Superior temporal gyrus (tissue), 1 donor: ENCODE results near the gene NUBPL.
"Not testable (repeated sequence)": the region's sequence is repeated elsewhere in the genome, so short reads cannot be mapped to it uniquely, and the experiment has no call there.

Experiments
- DNase-seq: peaks from one replicate; pipeline ENCODE4 v3.0.0-alpha.2; 2016; ENCODE audit errors: extremely low spot score

Gene NUBPL

DNA sequence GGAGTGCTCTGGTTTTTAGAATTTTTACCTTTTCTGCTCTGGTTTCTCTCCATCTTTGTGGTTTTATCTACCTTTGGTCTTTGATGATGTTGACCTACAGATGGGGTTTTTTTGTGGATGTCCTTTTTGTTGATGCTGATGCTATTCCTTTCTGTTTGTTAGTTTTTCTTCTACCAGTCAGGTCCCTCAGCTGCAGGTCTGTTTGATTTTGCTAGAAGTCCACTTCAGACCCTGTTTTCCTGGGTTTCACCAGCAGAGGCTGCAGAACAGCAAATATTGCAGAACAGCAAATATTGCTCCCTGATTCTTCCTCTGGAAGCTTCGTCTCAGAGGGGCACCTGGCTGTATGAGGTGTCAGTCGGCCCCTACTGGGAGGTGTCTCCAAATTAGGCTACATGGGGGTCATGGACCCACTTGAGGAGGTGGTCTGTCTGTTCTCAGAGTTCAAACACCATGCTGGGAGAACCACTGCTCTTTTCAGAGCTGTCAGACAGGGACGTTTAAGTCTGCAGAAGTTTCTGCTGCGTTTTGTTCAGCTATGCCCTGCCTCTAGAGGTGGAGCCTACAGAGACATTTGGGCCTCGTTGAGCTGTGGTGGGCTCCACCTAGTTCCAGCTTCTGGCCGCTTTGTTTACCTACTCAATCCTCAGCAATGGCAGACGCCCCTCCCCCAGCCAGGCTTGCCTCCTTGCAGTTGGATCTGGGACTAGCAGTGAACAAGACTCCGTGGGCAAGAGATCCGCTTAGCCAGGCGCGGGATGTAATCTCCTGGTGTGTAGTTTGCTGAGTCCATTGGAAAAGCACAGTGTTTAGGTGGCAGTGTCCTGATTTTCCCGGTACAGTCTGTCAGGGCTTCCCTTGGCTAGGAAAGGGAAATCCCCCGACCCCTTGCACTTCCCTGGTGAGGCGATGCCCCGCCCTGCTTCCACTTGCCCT is 250.8 kb downstream of the NUBPL start:
- not testable (repeated sequence) for DNase-seq

- DNase-seq = not testable (repeated sequence)
Measured at GRCh38 chr14:31813724-31814490, 252.7 kb downstream of the NUBPL start.

GRCh38 chr14:31819281-31819680 is 258.1 kb downstream of the NUBPL start:
- no peak for DNase-seq

DNA sequence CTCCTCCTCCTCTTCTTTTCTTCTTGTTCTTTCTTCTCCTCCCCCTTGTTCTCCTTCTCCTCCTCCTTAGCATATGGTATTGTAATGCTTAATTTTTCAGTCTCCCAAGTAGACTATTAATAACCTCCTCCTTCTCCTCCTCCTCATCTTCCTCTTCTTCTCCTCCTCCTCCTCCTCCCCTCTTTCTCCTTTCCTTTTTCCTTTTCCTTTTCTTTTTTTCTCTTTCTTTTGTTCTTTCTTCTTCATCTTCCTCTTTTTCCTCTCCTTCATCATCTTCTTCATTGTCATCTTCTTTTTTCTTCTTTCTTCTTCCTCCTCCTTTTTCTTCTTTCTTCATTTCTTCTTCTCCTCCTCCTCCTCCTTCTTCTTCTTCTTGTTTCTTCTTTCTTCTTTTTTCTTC is 264.3 kb downstream of the NUBPL start:
- DNase-seq = no peak

- DNase-seq = no peak
Measured at GRCh38 chr14:31827325-31827724, 266.1 kb downstream of the NUBPL start.

GRCh38 chr14:31828946-31829868 is 268.0 kb downstream of the NUBPL start:
- DNase-seq = no peak

GRCh38 chr14:31834616-31835015 is 273.4 kb downstream of the NUBPL start:
- DNase-seq = no peak

GRCh38 chr14:31835049-31835448 is 273.8 kb downstream of the NUBPL start:
- no peak for DNase-seq

DNA sequence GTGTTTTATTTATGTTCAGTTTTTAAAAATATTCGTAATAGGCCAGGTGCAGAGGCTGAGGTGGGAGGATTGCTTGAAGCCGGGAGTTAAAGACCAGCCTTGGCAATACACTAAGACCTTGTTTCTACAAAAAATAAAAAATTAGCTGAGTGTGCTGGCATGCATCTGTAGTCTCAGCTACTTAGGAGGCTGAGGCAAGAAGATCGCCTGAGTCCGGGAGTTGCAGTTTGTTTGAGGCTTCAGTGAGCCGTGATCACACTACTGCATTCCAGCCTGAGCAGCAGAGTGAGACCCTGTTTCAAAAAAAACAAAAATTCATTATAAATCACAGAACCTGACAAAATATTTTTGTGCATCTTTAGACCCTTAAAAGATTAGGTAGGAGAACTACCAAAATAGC is 275.8 kb downstream of the NUBPL start:
- DNase-seq = no peak

DNA sequence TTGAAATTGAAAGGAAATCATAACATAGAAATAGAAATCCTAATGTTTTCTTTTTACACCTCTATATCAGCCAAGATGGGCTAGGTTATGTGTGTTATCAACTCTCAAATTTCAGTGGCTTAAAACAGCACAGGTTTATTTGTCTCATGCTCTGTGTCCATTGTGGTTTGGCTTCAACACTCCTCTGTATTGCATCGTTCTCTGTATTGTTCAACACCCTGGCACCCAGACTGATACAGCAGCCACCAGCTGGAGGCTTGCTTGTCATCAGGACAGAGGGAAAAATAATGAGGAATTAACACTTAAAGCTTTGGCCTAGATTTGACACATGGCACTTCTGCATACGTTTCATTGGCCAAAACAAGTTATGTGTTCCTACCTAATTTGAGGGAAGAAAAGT is 281.7 kb downstream of the NUBPL start:
- DNase-seq = no peak

DNA sequence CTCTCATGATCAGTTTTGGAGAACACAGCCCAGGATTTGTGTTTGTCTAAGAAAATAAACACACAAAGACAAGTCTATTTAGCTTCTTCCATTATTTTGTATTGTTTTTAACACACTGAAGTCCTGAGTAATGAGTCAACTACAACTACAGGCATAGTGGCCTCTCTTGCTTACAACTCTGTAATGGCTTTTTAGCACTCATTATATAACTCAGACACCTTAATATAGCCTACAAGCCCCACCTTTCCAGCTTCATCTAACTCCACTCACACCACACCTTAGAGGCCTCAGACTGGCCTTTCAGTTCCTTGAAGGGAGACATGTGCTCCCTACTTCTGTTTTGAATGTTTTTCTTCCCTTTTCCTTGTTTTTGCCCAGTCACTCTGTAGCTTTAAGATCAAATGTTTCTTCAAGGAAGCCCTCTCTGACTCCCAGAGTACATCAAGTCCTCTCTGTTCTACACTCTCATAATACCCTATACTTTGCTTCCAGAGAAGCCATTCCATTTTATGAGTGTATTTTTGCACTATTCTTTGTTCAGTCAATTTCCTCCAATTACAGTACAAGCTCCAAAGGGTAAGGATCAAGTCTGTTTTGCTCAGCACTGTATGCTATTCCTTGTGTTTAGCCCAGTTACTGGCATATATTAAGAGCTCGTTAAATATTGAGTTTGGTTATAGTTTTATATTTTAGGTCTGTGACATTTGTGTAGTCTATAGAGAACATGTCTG is 282.3 kb downstream of the NUBPL start:
- no peak for DNase-seq

- no peak for DNase-seq
Measured at GRCh38 chr14:31854508-31855075, 293.4 kb downstream of the NUBPL start.

GRCh38 chr14:31855262-31855661 is 294.1 kb downstream of the NUBPL start:
- DNase-seq = no peak

DNA sequence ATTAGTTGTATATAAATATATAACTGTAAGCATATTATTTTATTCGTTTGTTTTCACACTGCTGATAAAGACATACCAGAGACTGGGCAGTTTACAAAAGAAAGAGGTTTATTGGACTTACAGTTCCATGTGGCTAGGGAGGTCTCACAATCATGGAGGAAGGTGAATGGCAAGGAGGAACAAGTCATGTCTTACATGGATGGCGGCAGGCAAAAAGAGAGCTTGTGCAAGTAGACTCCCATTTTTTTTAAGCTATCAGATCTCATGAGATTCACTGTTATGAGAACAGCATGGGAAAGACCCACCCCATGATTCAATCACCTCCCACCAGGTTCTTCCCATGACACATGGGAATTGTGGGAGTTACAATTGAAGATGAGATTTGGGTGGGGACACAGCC is 294.8 kb downstream of the NUBPL start:
- not testable (repeated sequence) for DNase-seq

GRCh38 chr14:31858868-31859267 is 297.7 kb downstream of the NUBPL start:
- DNase-seq = no peak

DNA sequence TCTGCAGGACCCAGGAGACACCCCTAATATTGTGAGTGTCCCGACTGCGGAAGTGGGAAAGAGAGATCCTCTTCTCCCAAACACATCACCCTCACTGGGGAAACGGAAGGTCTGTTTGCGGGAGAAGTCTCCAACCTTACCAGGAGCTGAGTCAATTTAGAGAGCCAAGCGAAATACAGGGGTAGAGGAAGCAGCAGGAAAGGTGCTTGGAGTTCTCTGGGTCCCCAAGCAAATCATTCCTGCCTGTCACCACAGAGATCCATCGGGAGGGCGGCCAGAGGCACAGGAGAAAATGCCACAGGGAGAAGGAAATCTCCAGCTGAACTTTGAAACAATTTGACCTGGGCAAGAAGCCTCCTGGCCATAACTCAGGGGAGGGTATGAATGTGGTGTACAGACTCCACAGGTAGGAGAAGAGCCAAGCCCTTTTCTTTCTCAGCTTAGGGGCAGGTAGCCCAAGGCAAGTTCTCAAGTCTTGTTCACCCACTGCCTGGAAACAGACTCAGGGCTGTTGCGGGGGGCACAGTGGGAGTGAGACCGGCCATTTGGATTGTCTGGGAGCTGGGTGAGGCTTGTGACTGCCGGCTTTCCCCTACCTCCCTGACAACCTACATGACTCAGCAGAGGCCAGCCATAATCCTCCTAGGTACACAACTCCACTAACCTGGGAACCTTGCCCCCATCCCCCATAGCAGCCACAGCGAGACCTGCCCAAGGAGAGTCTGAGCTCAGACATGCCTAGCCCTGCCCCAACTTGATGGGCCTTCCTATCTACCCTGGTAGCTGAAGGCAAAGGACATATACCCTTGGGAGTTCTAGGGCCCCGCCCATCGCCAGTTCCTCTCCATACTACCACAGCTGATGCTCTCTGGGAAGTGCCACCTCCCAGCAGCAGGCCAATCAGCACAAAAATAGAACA is 304.0 kb downstream of the NUBPL start:
- no peak for DNase-seq

DNA sequence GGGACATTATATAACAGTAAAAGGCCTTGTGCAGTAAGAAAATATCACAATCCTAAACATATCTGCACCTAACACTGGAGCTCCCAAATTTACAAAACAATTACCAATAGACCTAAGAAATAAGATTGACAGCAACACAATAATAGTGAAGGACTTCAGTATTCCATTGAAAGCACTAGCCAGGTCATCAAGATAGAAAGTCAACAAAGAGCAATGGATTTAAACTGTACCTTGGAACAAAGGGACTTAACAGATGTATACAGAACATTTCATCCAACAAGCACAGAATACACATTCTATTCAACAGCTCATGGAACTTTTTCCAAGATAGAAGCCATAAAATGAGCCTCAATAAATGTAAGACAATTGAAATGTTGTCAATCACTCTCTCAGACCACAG is 306.4 kb downstream of the NUBPL start:
- no peak for DNase-seq

GRCh38 chr14:31868096-31868495 is 306.9 kb downstream of the NUBPL start:
- DNase-seq = not testable (repeated sequence)

DNA sequence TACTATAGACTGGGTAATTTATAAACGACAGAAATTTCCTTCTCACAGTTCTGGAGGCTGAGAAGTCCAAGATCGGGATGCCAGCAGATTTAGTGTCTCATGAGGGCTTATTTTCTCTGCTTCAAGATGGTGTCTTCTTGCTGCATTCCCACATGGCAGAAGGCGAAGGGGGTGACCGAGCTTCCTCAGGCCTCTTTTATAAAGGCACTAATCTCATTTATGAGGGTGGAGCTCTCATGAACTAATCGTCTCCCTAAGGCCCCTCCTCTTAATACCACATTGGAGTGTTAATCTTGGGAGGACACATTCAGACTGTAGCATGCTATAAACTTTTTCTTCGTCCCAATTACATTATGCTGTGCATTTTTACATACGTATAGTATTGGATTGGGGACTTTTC is 315.5 kb downstream of the NUBPL start:
- no peak for DNase-seq
